Measurements from ENCODE around the gene GNAT1.
"Not testable (repeated sequence)": the region's sequence is repeated elsewhere in the genome, so short reads cannot be mapped to it uniquely, and the experiment has no call there.

Gene GNAT1

GRCh38 chr3:50243543-50243895 lies 52.1 kb downstream of the GNAT1 start:
- DNase-seq: no peak

- DNase-seq: not testable (repeated sequence)
Observed at GRCh38 chr3:50244813-50245212, 53.4 kb downstream of the GNAT1 start.

GRCh38 chr3:50245251-50245745 lies 53.9 kb downstream of the GNAT1 start:
- DNase-seq: no peak

GRCh38 chr3:50245831-50246516 lies 54.6 kb downstream of the GNAT1 start:
- peak; percentile 98 for DNase-seq

- DNase-seq: peak; percentile 78
Observed at GRCh38 chr3:50246517-50246954, 55.1 kb downstream of the GNAT1 start.
